HG02798 (cell line): ENCODE results near the gene PRC1.

Experiments used
- ATAC-seq: cut with Tn5 transposase; IDR thresholded peaks from one replicate; pipeline ENCODE4 v1.9.1; 2021; ENCODE audit warnings: mild to moderate bottlenecking; ENCODE audit not compliant: unreplicated experiment, poor library complexity

The PRC1 gene

GRCh38 chr15:90990446-90990845, 3.9 kb downstream of the PRC1 start:
- no peak for ATAC-seq

- no peak for ATAC-seq
Measured at GRCh38 chr15:90989040-90989768, 5.1 kb downstream of the PRC1 start.

GRCh38 chr15:90988296-90988695, 6.0 kb downstream of the PRC1 start:
- no peak for ATAC-seq

- no peak for ATAC-seq
Measured at GRCh38 chr15:90987561-90988141, 6.7 kb downstream of the PRC1 start.

- ATAC-seq: peak; percentile 58
Measured at GRCh38 chr15:90986790-90987507, 7.4 kb downstream of the PRC1 start.

GRCh38 chr15:90982135-90982534, 12.2 kb downstream of the PRC1 start:
- ATAC-seq: peak; percentile 32

DNA sequence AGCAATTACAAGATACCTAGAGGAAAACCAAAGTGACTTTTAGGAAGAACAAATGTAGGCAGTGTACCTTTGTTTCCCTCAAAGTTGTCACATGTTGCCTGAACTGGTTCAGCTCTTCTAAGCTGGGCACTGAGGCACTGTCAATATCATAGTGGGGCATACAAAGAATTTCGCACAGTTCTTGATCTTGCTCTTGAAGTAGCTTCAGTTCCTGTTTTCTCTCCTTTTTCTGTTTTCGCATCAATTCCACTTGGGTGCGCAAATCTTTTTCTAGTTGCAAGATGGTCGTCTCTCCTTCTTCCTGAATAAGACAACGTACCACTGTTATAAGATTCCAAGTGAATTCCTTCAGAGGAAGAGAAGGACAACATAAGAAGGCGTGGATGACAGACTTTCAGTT, 12.7 kb downstream of the PRC1 start:
- ATAC-seq: peak; percentile 74

GRCh38 chr15:90979582-90979981, 14.8 kb downstream of the PRC1 start:
- no peak for ATAC-seq

DNA sequence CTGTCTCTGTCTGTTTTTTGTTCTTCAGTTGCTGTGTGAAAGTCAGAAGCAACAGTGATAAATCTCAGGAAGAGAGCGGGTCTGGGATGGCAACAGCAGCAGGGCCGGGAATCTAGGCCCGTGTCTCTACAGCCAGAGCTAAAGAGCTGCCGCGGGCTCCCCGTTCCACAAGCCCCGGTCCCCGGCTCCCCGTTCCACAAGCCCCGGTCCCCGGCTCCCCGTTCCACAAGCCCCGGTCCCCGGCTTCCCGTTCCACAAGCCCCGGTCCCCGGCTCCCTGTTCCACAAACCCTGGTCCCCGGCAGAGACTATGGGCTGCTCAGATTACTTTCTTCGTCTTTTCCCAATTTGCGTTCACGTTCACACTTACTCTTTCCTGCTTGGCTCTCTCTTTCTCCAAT, 20.1 kb downstream of the PRC1 start:
- no peak for ATAC-seq

DNA sequence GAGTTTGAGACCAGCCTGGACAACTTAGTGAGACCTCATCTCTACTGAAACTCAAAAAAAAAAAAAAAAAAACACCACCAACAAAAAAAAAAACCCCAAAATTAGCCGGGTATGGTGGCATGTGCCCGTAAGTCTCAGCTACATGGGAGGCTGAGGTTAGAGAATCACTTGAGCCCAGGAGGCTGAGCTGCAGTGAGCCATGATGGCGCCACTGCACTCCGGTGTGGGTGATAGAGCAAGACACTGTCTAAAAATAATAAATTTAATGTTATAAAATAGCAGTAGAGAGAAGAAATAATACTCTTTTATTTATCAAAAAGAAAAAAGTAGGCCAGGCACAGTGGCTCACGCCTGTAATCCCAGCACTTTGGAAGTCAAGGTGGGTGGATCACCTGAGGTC, 22.2 kb downstream of the PRC1 start:
- ATAC-seq: no peak

DNA sequence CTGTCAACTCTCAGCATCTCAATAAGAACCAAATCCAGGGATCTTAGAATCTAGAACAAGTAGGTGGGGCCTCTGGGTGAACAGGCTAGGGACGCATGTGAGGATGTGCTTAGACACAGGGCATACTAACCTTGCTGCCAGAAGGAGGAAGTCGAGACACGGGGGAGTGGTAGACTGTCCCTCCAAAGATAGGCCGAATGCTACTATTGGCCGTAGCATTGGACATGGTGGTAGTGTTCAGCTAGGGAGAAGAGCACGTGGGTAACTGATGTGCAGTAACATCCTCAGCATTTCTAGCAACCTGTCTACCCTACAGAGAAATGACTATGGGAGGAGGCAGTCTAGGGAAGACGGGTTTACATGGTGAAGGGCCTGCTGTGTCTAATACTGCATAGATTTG, 24.1 kb downstream of the PRC1 start:
- ATAC-seq: no peak

- ATAC-seq: no peak
Measured at GRCh38 chr15:90968434-90968833, 25.9 kb downstream of the PRC1 start.

- no peak for ATAC-seq
Measured at GRCh38 chr15:90967206-90967605, 27.1 kb downstream of the PRC1 start.

DNA sequence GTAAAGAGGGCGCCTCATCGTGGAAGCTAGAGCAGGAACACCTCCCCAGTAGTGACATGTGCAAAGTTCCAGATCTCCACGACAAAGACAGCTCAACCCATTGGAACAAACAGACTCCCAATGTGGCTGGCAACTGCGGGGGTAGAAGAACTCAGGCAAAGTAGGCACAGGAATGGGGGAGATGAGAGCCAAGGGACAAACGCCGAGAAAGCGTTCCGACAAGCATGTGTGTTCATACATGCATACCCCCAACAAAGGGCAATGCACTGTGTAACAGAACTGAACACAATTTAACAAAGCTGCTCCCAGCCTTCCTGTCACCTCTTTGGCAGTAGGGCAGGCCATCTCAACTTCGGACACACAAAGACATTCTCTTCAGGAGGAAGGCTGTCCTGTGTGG, 28.1 kb downstream of the PRC1 start:
- no peak for ATAC-seq

- ATAC-seq: no peak
Measured at GRCh38 chr15:90962021-90962420, 32.3 kb downstream of the PRC1 start.

GRCh38 chr15:90960298-90961091, 33.8 kb downstream of the PRC1 start:
- ATAC-seq: no peak

- no peak for ATAC-seq
Measured at GRCh38 chr15:90959894-90960293, 34.4 kb downstream of the PRC1 start.

GRCh38 chr15:90959028-90959595, 35.2 kb downstream of the PRC1 start:
- ATAC-seq: no peak

DNA sequence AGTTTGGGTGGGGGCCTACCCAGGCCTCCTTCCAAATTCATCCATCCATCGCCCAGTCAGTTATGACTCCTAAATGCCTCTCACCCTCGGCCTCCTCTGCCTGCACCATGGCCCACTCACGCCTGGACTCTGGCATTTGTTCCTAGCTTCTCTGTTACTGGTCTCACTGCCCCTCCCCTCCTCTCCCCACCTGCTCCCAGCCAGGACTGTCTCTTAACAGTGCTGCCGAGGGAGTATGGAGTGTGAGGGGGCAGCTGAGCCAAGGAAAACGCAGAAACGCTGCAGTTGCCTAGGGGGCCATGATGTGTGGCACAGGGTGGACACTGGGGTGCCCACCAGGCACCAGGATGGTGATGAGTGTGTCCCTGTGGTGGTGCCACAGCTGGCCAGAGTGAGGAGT, 36.5 kb downstream of the PRC1 start:
- no peak for ATAC-seq

DNA sequence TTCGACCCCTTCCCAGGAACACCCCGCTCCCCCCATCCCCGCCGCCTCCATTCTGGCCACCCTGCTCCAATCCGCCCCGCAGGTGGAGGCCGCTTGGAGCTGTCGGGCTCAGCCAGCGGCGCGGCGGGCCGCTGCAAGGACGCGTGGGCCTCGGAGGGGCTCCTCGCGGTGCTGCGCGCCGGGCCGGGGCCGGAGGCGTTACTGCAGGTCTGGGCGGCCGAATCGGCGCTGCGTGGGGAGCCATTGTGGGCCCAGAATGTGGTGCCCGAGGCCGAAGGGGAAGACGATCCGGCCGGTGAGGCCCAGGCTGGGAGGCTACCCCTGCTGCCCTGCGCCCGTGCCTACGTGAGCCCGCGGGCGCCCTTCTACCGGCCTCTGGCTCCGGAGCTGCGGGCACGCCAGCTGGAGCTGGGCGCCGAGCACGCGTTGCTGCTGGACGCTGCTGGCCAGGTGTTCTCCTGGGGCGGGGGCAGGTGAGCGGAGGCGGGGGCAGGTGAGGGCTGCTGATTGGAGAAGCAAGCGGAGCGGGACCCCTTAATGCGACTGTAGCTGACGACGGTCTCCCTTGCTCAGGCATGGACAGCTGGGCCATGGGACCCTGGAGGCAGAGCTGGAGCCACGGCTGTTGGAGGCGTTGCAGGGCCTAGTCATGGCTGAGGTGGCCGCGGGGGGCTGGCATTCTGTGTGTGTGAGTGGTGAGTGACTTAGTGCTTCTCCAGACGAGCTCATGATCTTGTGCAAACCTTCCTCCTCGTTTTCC, 37.1 kb downstream of the PRC1 start:
- ATAC-seq: no peak
